HTR-8/SVneo (cell line): ENCODE measurements around the gene FPR1.
"Not testable (repeated sequence)": the region's sequence is repeated elsewhere in the genome, so short reads cannot be mapped to it uniquely, and the experiment has no call there.

Experiments used
- DNase-seq: peaks from one replicate; pipeline ENCODE4 v3.0.0; 2011; ENCODE audit warnings: low spot score, mixed read lengths; ENCODE audit not compliant: insufficient read length
- FAIRE-seq: peaks from 2 replicates; lab custom pipeline; 2011; peaks lifted over from hg19 to GRCh38; lab: Jason Lieb, UNC

FPR1 gene

GRCh38 chr19:51739466-51740213 lies 12.0 kb downstream of the FPR1 start:
- FAIRE-seq (no peak), DNase-seq (no peak)

DNA sequence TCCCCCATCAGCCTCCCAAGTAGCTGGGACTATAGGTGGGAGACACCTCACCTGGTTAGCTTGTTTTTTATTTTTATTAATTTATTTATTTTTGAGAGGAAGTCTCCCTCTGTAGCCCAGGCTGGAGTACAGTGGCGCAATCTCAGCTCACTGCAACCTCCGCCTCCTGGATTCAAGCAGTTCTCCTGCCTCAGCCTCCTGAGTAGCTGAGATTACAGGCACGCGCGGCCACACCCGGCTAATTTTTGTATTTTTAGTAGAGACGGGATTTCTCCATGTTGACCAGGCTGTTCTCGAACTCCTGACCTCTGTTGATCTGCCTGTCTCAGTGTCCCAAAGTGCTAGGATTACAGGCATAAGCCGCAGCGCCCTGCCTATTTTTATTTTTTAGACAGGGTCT lies 13.2 kb downstream of the FPR1 start:
- not testable (repeated sequence) for FAIRE-seq, DNase-seq

- DNase-seq (no peak), FAIRE-seq (no peak)
Measured at GRCh38 chr19:51737924-51738323, 13.8 kb downstream of the FPR1 start.

DNA sequence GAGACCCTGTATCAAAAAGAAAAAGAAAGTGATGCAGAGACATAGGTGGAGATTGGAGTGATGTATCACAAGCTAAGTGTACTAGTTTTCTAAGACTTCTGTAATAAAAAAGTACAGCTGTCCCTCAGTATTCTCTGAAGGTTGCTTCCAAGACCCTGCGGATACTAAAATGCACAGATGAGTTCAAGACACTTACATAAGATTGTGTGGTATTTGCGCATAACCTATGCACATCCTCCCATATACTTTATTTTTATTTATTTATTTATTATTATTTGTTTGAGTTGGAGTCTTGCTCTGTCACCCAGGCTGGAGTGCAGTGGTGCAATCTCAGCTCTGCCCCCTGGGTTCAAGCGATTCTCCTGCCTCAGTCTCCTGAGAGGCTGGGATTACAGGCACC lies 14.3 kb downstream of the FPR1 start:
- no peak for FAIRE-seq
- no peak for DNase-seq

GRCh38 chr19:51735759-51736449 lies 15.8 kb downstream of the FPR1 start:
- FAIRE-seq (peak; percentile 44), DNase-seq (peak; percentile 51)

- FAIRE-seq = no peak
Measured at GRCh38 chr19:51733742-51734522, 17.7 kb downstream of the FPR1 start.

GRCh38 chr19:51729781-51730180 lies 21.9 kb downstream of the FPR1 start:
- no peak for DNase-seq

More at GRCh38 chr19:51733742-51734522, 17.7 kb downstream of the FPR1 start:
- DNase-seq = no peak

GRCh38 chr19:51727349-51727880 lies 24.3 kb downstream of the FPR1 start:
- no peak for DNase-seq
- no peak for FAIRE-seq

More at GRCh38 chr19:51729781-51730180, 21.9 kb downstream of the FPR1 start:
- FAIRE-seq = no peak

DNA sequence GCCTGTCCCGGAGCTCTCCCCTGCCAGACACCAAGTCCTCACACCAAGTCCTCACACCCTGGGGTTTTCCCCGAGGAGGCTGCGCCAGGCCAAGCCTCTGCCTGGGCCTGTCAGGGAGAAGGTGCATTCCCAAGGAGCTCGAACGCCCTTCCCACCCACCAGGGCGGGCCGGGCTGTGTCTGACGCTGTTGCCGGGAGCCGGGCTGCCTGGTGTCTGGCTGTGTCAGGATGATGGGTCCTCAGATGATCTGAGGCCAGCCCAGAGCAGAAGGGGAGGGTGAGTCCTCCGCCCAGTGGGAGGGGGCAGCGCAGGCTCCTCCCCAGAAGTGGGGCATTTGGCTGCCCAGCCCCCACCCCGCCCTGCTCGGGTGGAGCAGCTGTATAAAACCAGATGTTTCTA lies 25.6 kb downstream of the FPR1 start:
- FAIRE-seq (peak; percentile 9), DNase-seq (peak; percentile 47)

GRCh38 chr19:51724543-51724942 lies 27.1 kb downstream of the FPR1 start:
- no peak for DNase-seq
- no peak for FAIRE-seq

- DNase-seq (no peak), FAIRE-seq (no peak)
Measured at GRCh38 chr19:51722492-51722891, 29.2 kb downstream of the FPR1 start.

- no peak for DNase-seq
- FAIRE-seq = no peak
Measured at GRCh38 chr19:51721905-51722304, 29.8 kb downstream of the FPR1 start.

DNA sequence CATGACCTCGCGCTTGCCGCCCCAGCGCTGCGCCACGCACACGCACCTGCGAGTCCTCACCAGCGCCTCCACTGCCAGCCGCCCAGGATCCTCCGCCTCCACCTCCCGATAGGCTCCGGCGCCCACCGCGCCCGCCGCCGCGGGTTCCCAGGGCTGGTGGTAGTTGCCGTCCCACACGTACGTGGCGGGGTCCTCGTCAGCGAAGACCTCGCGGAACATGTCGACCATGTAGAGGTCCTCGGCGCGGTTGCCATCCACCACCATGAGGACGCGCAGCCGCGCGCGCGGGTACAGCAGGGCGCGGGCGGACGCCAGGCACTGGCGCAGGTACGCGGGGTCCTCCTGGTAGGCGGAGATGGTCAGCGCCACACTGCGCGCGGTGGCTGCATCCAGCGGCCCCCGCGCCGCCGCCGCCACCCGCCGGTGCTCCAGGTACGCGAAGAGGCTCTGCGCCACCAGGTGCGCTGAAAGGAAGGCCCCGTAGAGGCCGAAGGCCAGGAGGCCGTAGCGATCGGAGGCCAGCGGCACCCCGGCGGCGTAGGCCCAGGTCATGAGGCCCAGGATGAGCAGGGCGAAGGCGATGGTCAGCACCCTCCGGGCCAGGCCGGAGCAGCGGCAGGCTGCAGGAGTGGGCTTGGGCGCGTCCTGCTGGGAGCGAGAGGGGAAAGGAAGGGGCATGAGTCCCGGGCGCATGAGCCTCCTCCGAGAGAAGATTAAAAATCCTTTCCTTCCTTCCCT lies 32.3 kb downstream of the FPR1 start:
- DNase-seq (no peak), FAIRE-seq (no peak)

- DNase-seq = no peak
- no peak for FAIRE-seq
Measured at GRCh38 chr19:51716925-51717324, 34.8 kb downstream of the FPR1 start.

DNA sequence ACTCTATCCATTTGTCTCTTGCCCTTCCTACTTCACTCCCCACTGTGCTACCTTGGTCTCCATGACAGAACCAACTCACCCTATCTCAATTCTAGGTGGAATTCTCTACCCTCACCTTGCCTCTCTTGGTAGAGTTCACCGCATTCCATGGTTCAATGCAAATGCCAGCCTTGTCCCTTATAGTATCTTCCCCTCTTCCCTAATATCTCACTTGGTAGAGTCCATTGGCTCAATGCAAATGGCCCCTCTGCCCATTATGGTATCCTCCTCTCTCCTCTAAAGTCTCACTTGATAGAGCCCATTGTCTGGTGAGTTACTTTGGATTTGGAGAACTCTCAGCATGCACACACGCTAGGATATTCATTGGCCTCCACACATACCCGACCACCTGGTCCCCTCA lies 35.8 kb downstream of the FPR1 start:
- no peak for DNase-seq
- no peak for FAIRE-seq

DNA sequence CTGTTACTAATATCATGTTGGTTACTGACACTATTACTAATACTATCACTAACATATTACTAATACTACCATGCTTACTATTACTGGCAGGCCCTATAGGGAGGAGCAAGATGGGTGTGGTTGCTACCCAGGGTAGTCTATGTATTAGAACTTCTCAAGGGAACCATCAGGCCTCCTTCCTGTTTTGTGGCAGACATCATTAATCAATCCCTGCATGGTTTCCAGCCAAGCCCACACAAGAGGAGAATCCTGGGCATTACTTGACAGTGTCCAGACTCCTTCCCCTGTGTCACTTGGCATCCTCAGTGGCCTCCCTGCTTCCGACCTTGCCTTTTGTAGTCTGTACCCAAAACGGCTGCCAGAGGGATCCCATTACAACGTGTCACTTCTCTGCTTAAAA lies 36.8 kb downstream of the FPR1 start:
- FAIRE-seq (no peak), DNase-seq (no peak)

DNA sequence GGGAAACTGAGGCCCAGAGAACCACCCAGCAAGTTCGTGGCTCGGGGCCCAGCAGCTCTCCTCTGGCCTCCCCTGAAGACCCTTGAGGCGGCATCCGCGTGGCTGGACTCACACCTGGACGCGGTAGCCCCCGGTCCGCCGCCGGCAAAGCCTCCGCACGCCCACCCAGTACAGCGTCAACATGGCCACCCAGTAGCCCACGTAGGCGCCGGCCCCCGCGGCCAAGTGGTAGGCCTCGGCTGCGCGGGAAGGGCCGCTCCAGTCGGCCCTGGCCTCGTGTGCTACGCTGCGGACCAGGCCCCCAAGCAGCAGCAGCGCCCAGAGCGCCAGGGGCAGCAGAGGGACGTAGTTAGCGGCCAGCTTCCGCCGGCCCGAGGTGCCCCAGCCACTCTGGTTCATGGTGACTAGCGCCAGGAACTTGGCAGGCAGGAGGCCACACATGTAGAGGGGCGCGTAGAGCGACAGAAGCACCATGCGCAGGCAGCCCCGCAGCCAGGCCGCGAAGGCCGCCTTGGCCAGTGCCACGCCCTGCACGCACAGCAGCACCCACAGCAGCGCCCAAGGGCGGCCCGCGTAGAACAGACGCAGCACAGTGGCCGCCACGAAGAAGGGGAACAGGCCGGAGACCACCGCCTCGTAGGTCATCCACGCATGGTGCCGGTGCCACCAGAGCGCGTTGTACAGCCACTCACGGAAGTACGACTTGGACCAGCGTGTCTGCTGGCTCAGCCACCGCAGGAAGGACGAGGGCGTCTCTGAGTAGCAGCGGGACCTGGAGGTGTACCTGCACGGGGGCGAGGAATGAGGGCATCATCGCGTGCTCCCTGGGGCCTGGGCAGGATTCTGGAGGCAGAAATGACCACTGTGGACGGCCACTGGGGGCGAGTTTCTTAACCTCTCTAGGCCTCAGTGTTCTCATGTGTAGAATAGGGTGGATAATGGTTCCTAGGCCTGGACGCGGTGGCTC lies 38.1 kb downstream of the FPR1 start:
- no peak for DNase-seq
- FAIRE-seq = no peak

DNA sequence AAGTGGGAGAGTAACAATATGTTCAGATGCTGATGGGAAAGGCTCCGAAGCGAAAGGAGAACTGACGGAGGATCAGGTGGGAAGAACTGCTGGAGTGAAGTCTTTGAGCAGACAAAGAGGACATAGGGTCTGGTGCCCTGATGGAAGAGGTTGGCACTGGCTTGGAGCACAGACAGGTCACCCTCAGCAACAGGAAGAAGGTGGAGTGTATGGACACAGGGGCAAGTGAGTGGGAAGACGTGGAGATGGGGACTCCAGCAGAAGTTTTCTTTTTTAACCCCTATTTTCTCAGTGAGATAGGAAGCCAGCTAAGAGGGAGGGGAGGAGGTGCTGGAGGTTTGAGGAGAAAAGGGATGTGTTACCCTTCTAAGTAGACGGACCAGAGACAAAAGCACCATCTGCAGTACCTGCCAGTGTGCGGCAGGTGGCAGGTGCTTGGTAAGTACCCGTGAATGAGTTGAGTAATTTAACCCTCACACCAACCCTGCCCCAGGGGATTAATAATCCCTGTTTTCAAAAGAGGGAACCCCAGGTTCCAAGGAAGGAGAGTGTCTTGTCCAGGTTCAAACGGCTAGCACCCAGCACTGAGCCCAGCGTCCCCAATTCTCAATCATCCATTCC lies 39.1 kb downstream of the FPR1 start:
- DNase-seq (peak; percentile 51), FAIRE-seq (peak; percentile 28)
